Embryonic facial prominence (tissue), 1 donor: ENCODE results near the gene ARHGAP9.
"Not testable (repeated sequence)": the region's sequence is repeated elsewhere in the genome, so short reads cannot be mapped to it uniquely, and the experiment has no call there.

Source experiments
- DNase-seq: peaks from one replicate; pipeline ENCODE4 v3.0.0-alpha.2; 2016; ENCODE audit errors: extremely low spot score

ARHGAP9 gene

GRCh38 chr12:57517718-57518117, 38.1 kb upstream of the ARHGAP9 start:
- not testable (repeated sequence) for DNase-seq

- no peak for DNase-seq
These were observed 37.5 kb upstream of the ARHGAP9 start for GRCh38 chr12:57517187-57517586.

DNA sequence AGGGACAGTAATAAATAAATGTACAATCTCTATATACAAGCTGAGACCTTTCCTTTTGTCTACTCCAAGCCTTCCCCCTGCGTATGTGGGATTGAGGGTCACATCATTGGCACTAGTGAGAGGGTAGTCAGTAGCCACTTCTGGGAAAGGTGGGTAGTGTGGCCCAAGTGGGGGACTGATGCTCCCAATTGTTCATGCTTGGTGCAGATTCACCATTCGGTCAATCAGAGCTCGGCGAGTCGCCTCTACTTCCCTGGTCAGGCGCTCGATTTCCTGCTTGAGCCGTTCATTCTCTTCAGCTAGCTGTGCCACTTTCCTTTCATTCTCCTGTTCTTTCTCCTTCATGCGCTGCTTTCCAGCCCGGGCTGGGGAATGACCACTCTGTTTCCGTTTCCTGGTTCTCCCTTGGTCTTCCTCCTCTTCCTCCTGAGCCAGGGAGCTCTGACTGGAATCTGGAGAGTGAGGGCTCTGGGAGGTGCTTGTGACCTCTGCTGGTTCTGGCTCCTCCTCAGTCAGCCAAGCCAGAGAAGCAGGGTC, 37.0 kb upstream of the ARHGAP9 start:
- no peak for DNase-seq

DNA sequence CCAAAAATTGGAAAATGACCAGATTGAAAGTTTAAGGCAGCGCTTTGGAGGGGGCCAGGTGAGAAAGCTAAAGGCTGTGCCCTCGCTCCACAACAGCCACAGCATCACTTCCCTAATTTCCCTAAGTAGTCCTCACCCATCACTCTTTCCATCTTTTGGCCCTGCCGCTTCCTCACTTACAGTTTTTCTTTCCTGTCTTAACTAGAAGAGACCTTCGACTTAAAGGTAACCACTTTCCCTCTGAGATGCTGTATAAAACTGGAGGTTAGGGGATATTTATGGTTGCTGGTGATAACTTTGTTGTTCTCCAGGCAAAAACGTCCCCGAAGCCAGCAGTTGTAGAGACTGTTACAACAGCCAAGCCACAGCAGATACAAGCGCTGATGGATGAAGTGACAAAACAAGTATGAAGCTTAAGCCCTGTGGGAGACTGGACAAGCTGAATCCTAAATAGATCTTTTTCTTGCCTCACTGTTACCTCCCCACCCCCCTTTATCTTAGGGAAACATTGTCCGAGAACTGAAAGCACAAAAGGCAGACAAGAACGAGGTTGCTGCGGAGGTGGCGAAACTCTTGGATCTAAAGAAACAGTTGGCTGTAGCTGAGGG, 36.4 kb upstream of the ARHGAP9 start:
- no peak for DNase-seq

- no peak for DNase-seq
These were observed 35.8 kb upstream of the ARHGAP9 start for GRCh38 chr12:57515408-57515933.

GRCh38 chr12:57514720-57515407, 35.2 kb upstream of the ARHGAP9 start:
- no peak for DNase-seq

DNA sequence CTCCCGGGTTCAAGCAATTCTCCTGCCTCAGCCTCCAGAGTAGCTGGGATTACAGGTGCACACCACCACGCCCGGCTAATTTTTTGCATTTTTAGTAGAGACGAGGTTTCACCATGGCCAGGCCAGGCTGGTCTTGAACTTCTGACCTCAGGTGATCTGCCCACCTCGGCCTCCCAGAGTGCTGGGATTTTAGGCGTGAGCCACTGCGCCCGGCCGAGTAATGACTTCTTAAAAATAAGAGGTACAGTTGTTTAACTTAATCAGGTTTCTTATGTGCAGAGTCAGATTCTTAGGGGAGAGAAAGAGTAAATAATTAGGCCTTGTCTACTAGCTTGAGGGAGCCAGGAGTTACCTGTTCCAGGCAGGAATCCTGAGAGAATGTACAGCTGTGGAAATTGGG, 34.6 kb upstream of the ARHGAP9 start:
- DNase-seq = not testable (repeated sequence)

DNA sequence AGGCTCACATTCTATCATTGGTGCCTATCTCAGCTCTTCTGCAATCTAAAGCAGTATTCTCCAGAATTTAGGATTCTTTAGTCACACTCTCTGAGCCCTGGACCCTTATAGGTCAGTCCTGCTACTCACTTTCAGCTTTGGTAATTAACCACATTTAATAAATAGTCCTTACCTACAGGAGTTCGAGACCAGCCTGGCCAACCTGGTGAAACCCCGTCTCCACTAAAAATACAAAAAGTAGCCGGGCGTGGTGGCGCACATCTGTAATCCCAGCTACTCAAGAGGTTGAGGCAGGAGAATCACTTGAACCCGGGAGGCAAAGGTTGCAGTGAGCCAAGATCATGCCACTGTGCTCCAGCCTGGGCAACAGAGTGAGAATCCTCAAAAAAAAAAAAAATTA, 34.0 kb upstream of the ARHGAP9 start:
- DNase-seq = not testable (repeated sequence)

- DNase-seq = no peak
These were observed 33.6 kb upstream of the ARHGAP9 start for GRCh38 chr12:57513266-57513665.

- DNase-seq = no peak
These were observed 33.0 kb upstream of the ARHGAP9 start for GRCh38 chr12:57512665-57513064.

- no peak for DNase-seq
These were observed 32.1 kb upstream of the ARHGAP9 start for GRCh38 chr12:57511588-57512325.

DNA sequence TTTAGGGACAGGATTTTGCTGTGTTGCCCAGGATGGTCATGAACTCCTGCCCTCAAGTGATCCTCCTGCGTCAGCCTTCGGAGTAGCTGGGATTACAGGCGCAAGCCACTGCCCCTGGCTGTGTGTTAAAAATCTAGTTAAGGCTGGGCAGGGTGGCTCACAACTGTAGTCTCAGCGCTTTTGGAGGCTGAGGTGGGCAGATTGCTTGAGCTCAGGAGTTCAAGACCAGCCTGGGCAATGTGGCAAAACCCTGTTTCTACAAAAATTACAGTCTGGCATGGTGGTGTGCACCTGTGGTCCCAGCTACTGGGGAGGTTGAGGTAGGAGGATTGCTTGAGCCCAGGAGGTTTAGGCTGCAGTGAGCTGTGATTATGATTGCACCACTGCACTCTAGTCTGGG, 31.5 kb upstream of the ARHGAP9 start:
- no peak for DNase-seq

DNA sequence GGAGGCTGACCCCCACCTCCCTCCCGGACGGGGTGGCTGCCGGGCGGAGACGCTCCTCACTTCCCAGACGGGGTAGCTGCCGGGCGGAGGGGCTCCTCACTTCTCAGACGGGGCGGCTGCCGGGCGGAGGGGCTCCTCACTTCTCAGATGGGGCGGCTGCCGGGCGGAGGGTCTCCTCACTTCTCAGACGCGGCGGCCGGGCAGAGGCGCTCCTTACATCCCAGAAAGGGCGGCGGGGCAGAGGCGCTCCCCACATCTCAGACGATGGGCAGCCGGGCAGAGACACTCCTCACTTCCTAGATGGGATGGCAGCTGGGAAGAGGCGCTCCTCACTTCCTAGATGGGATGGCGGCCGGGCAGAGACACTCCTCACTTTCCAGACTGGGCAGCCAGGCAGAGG, 28.1 kb upstream of the ARHGAP9 start:
- DNase-seq = not testable (repeated sequence)

- not testable (repeated sequence) for DNase-seq
These were observed 26.9 kb upstream of the ARHGAP9 start for GRCh38 chr12:57506541-57506940.

DNA sequence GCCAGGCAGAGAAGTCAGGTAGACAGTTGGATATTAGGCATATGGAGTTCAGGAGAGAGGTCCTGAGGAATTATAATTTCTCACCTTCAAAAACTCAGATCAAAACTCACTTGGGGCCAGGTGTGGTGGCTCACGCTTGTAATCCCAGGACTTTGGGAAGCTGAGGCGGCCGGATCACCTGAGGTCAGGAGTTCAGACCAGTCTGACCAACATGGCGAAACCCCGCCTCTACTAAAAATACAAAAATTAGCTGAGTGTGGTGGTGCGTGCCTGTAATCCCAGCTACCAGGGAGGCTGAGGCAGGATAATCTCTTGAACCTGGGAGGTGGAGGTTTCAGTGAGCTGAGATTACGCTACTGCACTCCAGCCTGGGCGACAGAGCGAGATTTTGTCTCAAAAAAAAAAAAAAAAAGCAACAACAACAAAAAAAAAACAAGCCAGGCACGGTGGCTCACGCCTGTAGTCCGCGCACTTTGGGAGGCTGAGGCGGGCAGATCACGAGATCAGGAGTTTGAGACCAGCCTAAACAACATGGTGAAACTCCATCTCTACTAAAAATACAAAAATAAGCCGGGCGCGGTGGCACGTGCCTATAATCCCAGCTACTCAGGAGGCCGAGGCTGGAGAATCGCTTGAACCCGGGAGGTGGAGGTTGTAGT, 22.8 kb upstream of the ARHGAP9 start:
- not testable (repeated sequence) for DNase-seq

- no peak for DNase-seq
These were observed 20.5 kb upstream of the ARHGAP9 start for GRCh38 chr12:57500213-57500612.

DNA sequence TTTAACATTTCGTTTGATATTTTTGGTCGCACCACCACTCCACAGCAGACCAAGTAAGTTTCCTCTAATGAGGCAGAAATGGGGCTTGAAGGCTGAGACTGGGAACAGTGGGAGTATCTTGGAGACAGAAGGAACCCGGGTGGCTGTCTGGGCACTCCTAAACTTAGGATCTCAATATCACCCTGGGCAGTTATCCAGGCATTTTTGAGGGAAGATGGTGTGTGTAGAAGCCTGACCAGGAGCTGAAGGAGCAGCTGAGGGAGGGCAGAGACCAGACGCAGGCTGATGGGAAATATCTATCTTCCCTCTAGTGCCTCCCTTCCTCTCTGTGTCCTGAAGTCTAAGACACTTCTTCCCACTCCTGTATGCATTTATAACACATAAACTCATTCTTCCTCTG, 18.9 kb upstream of the ARHGAP9 start:
- DNase-seq = no peak

GRCh38 chr12:57498132-57498502, 18.5 kb upstream of the ARHGAP9 start:
- DNase-seq = no peak

- no peak for DNase-seq
These were observed 17.8 kb upstream of the ARHGAP9 start for GRCh38 chr12:57497223-57498131.

DNA sequence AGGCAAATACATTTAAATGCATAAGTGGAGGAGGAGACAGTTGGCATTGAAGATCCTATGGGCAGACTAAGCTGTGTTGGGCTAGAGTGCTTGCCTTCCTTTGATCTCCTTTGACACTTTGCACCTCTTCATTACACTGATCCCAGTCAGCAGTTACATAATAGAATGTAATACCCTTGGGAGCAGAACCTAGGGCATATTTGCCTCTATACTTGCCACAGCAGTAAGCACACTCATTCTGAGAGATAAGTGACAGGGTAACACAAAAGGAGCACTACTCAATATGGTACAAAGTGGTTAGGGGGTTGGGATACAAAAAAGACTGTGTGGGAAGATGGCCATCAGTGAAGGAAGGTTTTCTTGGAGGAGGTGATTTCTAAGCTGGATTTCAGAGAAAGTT, 17.2 kb upstream of the ARHGAP9 start:
- no peak for DNase-seq
